Endothelial cell of umbilical vein (primary cell): ENCODE data around the gene SLAMF1. TPM values are rescaled to one million over a fixed set of nuclear protein-coding genes. Genes with fewer than 3 reads are reported as not detected.

Source experiments
- BruUV-seq: library from RNA; stranded (reverse); fragments of 400-500 nt; replicated peaks from 2 replicates; lab custom pipeline; 2021; lab: Mats Ljungman, UMichigan
- CTCF ChIA-PET: fragments of 300-600, 350-600 bp; sonication (Branson Sonifier 250); formaldehyde crosslinking; loops from one replicate; lab custom pipeline; 2021; ENCODE audit warnings: antibody characterized with exemption, inconsistent platforms; lab: Charles Lee
- POLR2A ChIA-PET: fragments of 300-600, 350-600 bp; sonication (Branson Sonifier 250); formaldehyde crosslinking; loops from one replicate; lab custom pipeline; 2021; ENCODE audit warnings: antibody characterized with exemption, inconsistent platforms; lab: Charles Lee
- DNase-seq: peaks from one replicate; pipeline ENCODE4 v3.0.0-alpha.2; 2011; ENCODE audit warnings: low read depth, low spot score
- FAIRE-seq: peaks from 2 replicates; lab custom pipeline; 2011; peaks lifted over from hg19 to GRCh38; lab: Jason Lieb, UNC
- H2AFZ ChIP-seq: 2 replicates; pipeline ENCODE4 v1.6.0; 2012; ENCODE audit warnings: low read depth, low read length, control low read depth, inconsistent platforms
- H3K27ac ChIP-seq: 2 replicates; pipeline ENCODE4 v1.5.1; 2011; ENCODE audit warnings: low read depth, mild to moderate bottlenecking, control low read depth, low read length, moderate library complexity; ENCODE audit not compliant: insufficient read depth
- H3K27me3 ChIP-seq, 2 experiments: 2 replicates each; pipeline versions ENCODE4 v1.6.0 to v1.6.1; 2011; ENCODE audit warnings: low read length in 2 of 2, mixed read lengths in 1 of 2; ENCODE audit not compliant: control insufficient read depth in 2 of 2, insufficient read depth in 2 of 2
- H3K36me3 ChIP-seq, 2 experiments: 2 replicates in 1 of 2; 3 replicates in 1 of 2; pipeline ENCODE4 v1.5.1; 2011; ENCODE audit warnings: low read length in 2 of 2, mild to moderate bottlenecking in 1 of 2, moderate library complexity in 1 of 2; ENCODE audit not compliant: control insufficient read depth in 2 of 2, insufficient read depth in 2 of 2; ENCODE audit errors: extremely low read depth in 1 of 2
- H3K4me1 ChIP-seq: 3 replicates; pipeline ENCODE4 v1.5.1; 2011; ENCODE audit warnings: mild to moderate bottlenecking, low read length; ENCODE audit not compliant: control insufficient read depth, insufficient read depth; ENCODE audit errors: extremely low read depth
- H3K4me2 ChIP-seq: 2 replicates; pipeline ENCODE4 v1.6.1; 2011; ENCODE audit warnings: low read length, control low read depth, mixed read lengths; ENCODE audit not compliant: insufficient read depth
- H3K4me3 ChIP-seq, 3 experiments: fragments of 200-600 bp in 1 of 3; sonication (generic), shearing (Covaris generic) in 1 of 3; replicated peaks in 1 of 3; 2 replicates each; pipeline ENCODE4 v1.5.1; 2011 to 2016; ENCODE audit warnings: control low read depth in 3 of 3, low read length in 3 of 3, mild to moderate bottlenecking in 2 of 3, inconsistent platforms in 1 of 3, low read depth in 1 of 3, moderate library complexity in 1 of 3; ENCODE audit not compliant: insufficient read depth in 1 of 3
- H3K79me2 ChIP-seq: 2 replicates; pipeline ENCODE4 v1.6.0; 2012; ENCODE audit warnings: low read length, inconsistent platforms; ENCODE audit not compliant: control insufficient read depth, insufficient read depth
- H3K9ac ChIP-seq: replicated peaks from 2 replicates; pipeline ENCODE3; 2011; ENCODE audit warnings: low read length, control low read depth; ENCODE audit not compliant: insufficient read depth; ENCODE audit errors: extremely low read depth
- H3K9me1 ChIP-seq: replicated peaks from 3 replicates; pipeline ENCODE4 v1.6.0; 2011; ENCODE audit warnings: mild to moderate bottlenecking, low read length; ENCODE audit not compliant: control insufficient read depth, insufficient read depth; ENCODE audit errors: extremely low read depth
- H3K9me3 ChIP-seq: replicated peaks from 2 replicates; pipeline ENCODE4 v1.5.1; 2012; ENCODE audit warnings: low read length, inconsistent platforms; ENCODE audit not compliant: control insufficient read depth, insufficient read depth
- H4K20me1 ChIP-seq: replicated peaks from 2 replicates; pipeline ENCODE3; 2011; ENCODE audit warnings: mild to moderate bottlenecking, low read length; ENCODE audit not compliant: control insufficient read depth, insufficient read depth; ENCODE audit errors: extremely low read depth
- CTCF ChIP-seq, 2 donors: IDR thresholded peaks; 1 replicate in 1 of 2; 2 replicates in 1 of 2; pipeline ENCODE4 v1.5.1; 2011; ENCODE audit warnings: low read length in 2 of 2, mild to moderate bottlenecking in 2 of 2, moderate library complexity in 2 of 2, control low read depth in 1 of 2, inconsistent platforms in 1 of 2, low read depth in 1 of 2; ENCODE audit not compliant: insufficient read depth in 1 of 2; ENCODE audit errors: extremely low read depth in 1 of 2
- EZH2 ChIP-seq: IDR thresholded peaks from 2 replicates; pipeline ENCODE4 v1.6.1; 2012; ENCODE audit warnings: borderline replicate concordance, low read depth, mild to moderate bottlenecking, moderate library complexity, low read length, inconsistent platforms; ENCODE audit not compliant: severe bottlenecking
- FOS ChIP-seq: IDR thresholded peaks from 2 replicates; pipeline ENCODE4 v1.6.1; 2011; ENCODE audit warnings: mild to moderate bottlenecking, low read length, moderate library complexity, borderline replicate concordance; ENCODE audit not compliant: insufficient read depth
- GATA2 ChIP-seq: IDR thresholded peaks from 2 replicates; pipeline ENCODE4 v1.7.0; 2011; ENCODE audit warnings: low read depth, mild to moderate bottlenecking, moderate library complexity, mixed read lengths, low read length; ENCODE audit not compliant: insufficient read length, insufficient read depth
- JUN ChIP-seq: IDR thresholded peaks from 2 replicates; pipeline ENCODE4 v1.6.1; 2011; ENCODE audit warnings: borderline replicate concordance, low read depth; ENCODE audit not compliant: insufficient read length, insufficient read depth
- MAX ChIP-seq: IDR thresholded peaks from 2 replicates; pipeline ENCODE4 v1.6.1; 2011; ENCODE audit not compliant: insufficient read depth, insufficient read length
- MYC ChIP-seq: IDR thresholded peaks from one replicate; pipeline ENCODE4 v1.6.1; 2011; ENCODE audit warnings: mild to moderate bottlenecking, low read depth, low read length
- POLR2A ChIP-seq: IDR thresholded peaks from 2 replicates; pipeline ENCODE4 v1.6.1; 2012; ENCODE audit warnings: low read depth, mild to moderate bottlenecking, control low read depth, low read length
- POLR2AphosphoS5 ChIP-seq: IDR thresholded peaks from 2 replicates; pipeline ENCODE4 v1.6.1; 2012; ENCODE audit warnings: low read depth, mild to moderate bottlenecking, control low read depth, low read length, moderate library complexity; ENCODE audit not compliant: insufficient read depth
- dilution Hi-C: fragments of 300-500 bp; cut with MboI; formaldehyde crosslinking; loops from one replicate; pipeline ENCODE4 v1.15.0; 2019; ENCODE audit warnings: low sequenced_read_pairs; ENCODE audit not compliant: extremely low pct_ligation_motif_present
- intact Hi-C: fragments of 100-400 bp; cut with micrococcal nuclease; formaldehyde crosslinking; loops from one replicate; pipeline ENCODE4 v1.10.0; 2022
- polyA plus RNA-seq, 4 experiments: library from polyadenylated mRNA; depleted of rRNA in 3 of 4; stranded (reverse) in 3 of 4; unstranded in 1 of 4; fragments of >200 nt; gene quantifications; 2 replicates each; pipeline versions ENCODE4 v1.2.1 to v1.2.3, GENCODE V29; 2011 to 2012; ENCODE audit warnings: missing spikeins in 1 of 4
- total RNA-seq: library from RNA; stranded (reverse); gene quantifications from 2 replicates; pipeline ENCODE4 v1.2.3, GENCODE V29; 2021

The SLAMF1 gene
- total and polyA plus RNA-seq, 2 donors (not counting 3 experiments of a cell fraction or from before 2014, with no cell fraction given), result not detected

GRCh38 chr1:160614410-160614809 is 32.4 kb downstream of the SLAMF1 start:
- H3K9me1 ChIP-seq, result no peaks in the 10 kb centered on the region
- no peak overlapping the region for H3K27ac ChIP-seq
- no peaks in the 10 kb centered on the region for H3K36me3 ChIP-seq
- no peaks in the 10 kb centered on the region for H3K4me1 ChIP-seq
- H3K27me3 ChIP-seq, result peaks cover 6 to 12% of the 10 kb centered on the region in 2 experiments
- dilution Hi-C loops, result no loop called here
- no peaks in the 10 kb centered on the region for H3K9me3 ChIP-seq
- ChIA-PET POLR2A (no interaction called here), CTCF (no interaction called here)
- H3K4me2 ChIP-seq, result no peak overlapping the region
- H4K20me1 ChIP-seq, result no peaks in the 10 kb centered on the region
- TF ChIP-seq EZH2 (no peak), JUN (no peak), GATA2 (no peak), POLR2A (no peak), CTCF (IDR thresholded peaks at IDR 0.05; ENCODE audit: extremely low read depth in 1 of 2, insufficient read depth in 1 of 2, low read depth in 1 of 2, low read length in 2 of 2) (no peak), MYC (no peak), MAX (no peak), FOS (no peak), POLR2AphosphoS5 (no peak)
- H3K4me3 ChIP-seq, result no peak overlapping the region
- intact Hi-C loops, result no loop called here
- no peak for FAIRE-seq
- no TSS peak for BruUV-seq
- DNase-seq, result no peak
- H3K9ac ChIP-seq, result no peak overlapping the region
- no peak overlapping the region for H2AFZ ChIP-seq
- H3K79me2 ChIP-seq, result no peaks in the 10 kb centered on the region
